Measurements from ENCODE around the gene PTPN3. TPM values are rescaled to one million over a fixed set of nuclear protein-coding genes. Genes with fewer than 3 reads are reported as not detected.

PTPN3 gene
- total RNA-seq, 3 donors from 2014 or later = 13.2 to 30.3 (median 25.8) TPM

GRCh38 chr9:109419531-109419930 is 78.6 kb downstream of the PTPN3 start:
- Histone ChIP-seq H3K4me3 (no peak overlapping the region), H3K4me1 (ENCODE audit: low read depth) (no peaks in the 10 kb centered on the region), H3K36me3 (ENCODE audit: low read depth) (no peaks in the 10 kb centered on the region), H3K9me3 (no peaks in the 10 kb centered on the region)
- DNase-seq = no peak
- TF ChIP-seq, protein P1, sequence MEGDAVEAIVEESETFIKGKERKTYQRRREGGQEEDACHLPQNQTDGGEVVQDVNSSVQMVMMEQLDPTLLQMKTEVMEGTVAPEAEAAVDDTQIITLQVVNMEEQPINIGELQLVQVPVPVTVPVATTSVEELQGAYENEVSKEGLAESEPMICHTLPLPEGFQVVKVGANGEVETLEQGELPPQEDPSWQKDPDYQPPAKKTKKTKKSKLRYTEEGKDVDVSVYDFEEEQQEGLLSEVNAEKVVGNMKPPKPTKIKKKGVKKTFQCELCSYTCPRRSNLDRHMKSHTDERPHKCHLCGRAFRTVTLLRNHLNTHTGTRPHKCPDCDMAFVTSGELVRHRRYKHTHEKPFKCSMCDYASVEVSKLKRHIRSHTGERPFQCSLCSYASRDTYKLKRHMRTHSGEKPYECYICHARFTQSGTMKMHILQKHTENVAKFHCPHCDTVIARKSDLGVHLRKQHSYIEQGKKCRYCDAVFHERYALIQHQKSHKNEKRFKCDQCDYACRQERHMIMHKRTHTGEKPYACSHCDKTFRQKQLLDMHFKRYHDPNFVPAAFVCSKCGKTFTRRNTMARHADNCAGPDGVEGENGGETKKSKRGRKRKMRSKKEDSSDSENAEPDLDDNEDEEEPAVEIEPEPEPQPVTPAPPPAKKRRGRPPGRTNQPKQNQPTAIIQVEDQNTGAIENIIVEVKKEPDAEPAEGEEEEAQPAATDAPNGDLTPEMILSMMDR (IDR thresholded peaks at IDR 0.05) = no peak
- ATAC-seq = no peak
- intact Hi-C loops (cut with DNase I, micrococcal nuclease) = no loop called here

GRCh38 chr9:109418827-109419226 is 79.3 kb downstream of the PTPN3 start:
- TF ChIP-seq, protein P1 (IDR thresholded peaks at IDR 0.05) = no peak
- Histone ChIP-seq H3K4me3 (no peak overlapping the region), H3K4me1 (ENCODE audit: low read depth) (no peaks in the 10 kb centered on the region), H3K36me3 (ENCODE audit: low read depth) (no peaks in the 10 kb centered on the region), H3K9me3 (no peaks in the 10 kb centered on the region)
- ATAC-seq (no peak), DNase-seq (no peak)
- intact Hi-C loops (cut with DNase I, micrococcal nuclease) = no loop called here

- no peak for DNase-seq
- Histone ChIP-seq H3K36me3 (ENCODE audit: low read depth) (no peaks in the 10 kb centered on the region), H3K4me1 (ENCODE audit: low read depth) (no peaks in the 10 kb centered on the region), H3K4me3 (no peak overlapping the region), H3K9me3 (no peaks in the 10 kb centered on the region)
- no peak for ATAC-seq
- TF ChIP-seq, protein P1 (IDR thresholded peaks at IDR 0.05) = no peak
- intact Hi-C loops (cut with DNase I, micrococcal nuclease) = no loop called here
Observed at GRCh38 chr9:109417585-109418544, 80.2 kb downstream of the PTPN3 start.

GRCh38 chr9:109417054-109417453 is 81.1 kb downstream of the PTPN3 start:
- intact Hi-C loops (cut with DNase I, micrococcal nuclease) = no loop called here
- Histone ChIP-seq H3K9me3 (no peaks in the 10 kb centered on the region), H3K4me3 (no peak overlapping the region), H3K4me1 (ENCODE audit: low read depth) (no peaks in the 10 kb centered on the region), H3K36me3 (ENCODE audit: low read depth) (no peaks in the 10 kb centered on the region)
- ATAC-seq = peak; percentile 96
- DNase-seq = peak in 1 of 3 donors; percentile 34
- TF ChIP-seq, protein P1 (IDR thresholded peaks at IDR 0.05) = no peak

GRCh38 chr9:109416135-109416706 is 81.9 kb downstream of the PTPN3 start:
- intact Hi-C loops (cut with DNase I, micrococcal nuclease) = no loop called here
- TF ChIP-seq, protein P1 (IDR thresholded peaks at IDR 0.05) = no peak
- Histone ChIP-seq H3K36me3 (ENCODE audit: low read depth) (no peaks in the 10 kb centered on the region), H3K4me3 (no peak overlapping the region), H3K4me1 (ENCODE audit: low read depth) (no peaks in the 10 kb centered on the region), H3K9me3 (no peaks in the 10 kb centered on the region)
- DNase-seq (no peak), ATAC-seq (no peak)
